ENCODE data around the gene BCL2L12.

GRCh38 chr19:49645995-49646394 is 19.7 kb upstream of the BCL2L12 start:
- TF ChIP-seq POLR2A (IDR thresholded peaks at IDR 0.05) (no peak), CTCF (IDR thresholded peaks at IDR 0.05) (no peak)

Measured in testis (tissue), 2 donors.